SK-MEL-5 (cell line): ENCODE measurements around the gene JKAMP. TPM values are rescaled to one million over a fixed set of nuclear protein-coding genes. Genes with fewer than 3 reads are reported as not detected.
"Not testable (repeated sequence)": the region's sequence is repeated elsewhere in the genome, so short reads cannot be mapped to it uniquely, and the experiment has no call there.

Experiments used
- DNase-seq: peaks from one replicate; pipeline ENCODE4 v3.0.0-alpha.2; 2016; ENCODE audit warnings: low read depth, low spot score
- in situ Hi-C: cut with HindIII; loops from 2 replicates; pipeline ENCODE4 v1.10.0; 2016; ENCODE audit warnings: low sequenced_read_pairs, high pct_unique_total_duplicates, low pct_unique_long_range_greater_than_20kb
- polyA plus RNA-seq, 2 experiments: library from polyadenylated mRNA; depleted of rRNA; stranded (reverse); fragments of >200 nt; gene quantifications; 2 replicates each; pipeline ENCODE4 v1.2.3, GENCODE V29; 2015
- total RNA-seq: library from RNA; depleted of rRNA; stranded (reverse); fragments of >200 nt; shearing (Covaris generic); gene quantifications from 2 replicates; pipeline ENCODE4 v1.2.3, GENCODE V29; 2014; rRNA removed

JKAMP gene
- total RNA-seq = 102 and 104 TPM in 2 replicates
- 62.7 and 70.4 TPM in 2 replicates for polyA plus RNA-seq (2015; cell fraction: cytosol; rRNA removed)
- 101 and 175 TPM in 2 replicates for polyA plus RNA-seq (2015; cell fraction: nucleus; rRNA removed)

DNA sequence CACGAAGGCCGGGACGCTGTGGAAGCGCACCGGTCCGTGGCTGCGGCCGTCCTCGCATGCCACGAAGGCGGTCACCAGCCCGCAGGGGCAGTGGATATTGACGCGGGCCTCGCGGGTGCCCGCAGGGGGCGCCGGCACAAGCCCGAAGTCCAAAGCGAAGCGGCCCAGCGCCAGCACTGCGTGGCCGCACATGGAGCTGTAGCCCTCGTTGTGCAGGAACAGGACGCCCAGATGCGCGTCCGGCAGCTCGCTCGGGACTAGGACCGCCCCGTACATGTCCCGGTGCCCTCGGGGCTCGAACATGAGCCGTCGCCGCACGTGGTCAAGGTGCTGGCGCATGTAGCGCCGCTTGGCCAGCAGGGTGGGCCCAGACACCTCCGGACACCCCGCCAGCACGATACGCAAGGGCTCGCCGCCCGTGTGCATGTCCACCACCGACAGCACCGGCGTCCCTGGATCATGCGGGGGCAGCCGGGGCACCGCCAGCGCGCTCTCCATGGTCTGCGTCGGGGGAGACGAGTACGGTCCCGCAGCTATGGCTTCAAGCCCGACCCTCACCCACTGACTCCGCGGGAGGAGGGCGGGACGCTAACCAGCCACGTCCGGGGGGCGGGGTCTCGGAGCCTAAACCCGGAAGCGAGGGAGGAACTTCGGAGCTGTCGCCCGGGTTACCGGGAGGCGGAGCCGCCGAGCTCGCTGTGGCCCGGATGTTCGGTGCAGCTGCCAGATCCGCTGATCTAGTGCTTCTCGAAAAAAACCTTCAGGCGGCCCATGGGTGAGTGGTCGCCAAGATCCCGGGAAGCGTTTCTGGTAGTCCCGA is at the start of gene JKAMP, which contains the start of gene L3HYPDH:
Gene JKAMP (plus strand): TSS at position 699 of the 820 bp plus-strand sequence. CDS start 73 bp downstream, at position 772.
Gene L3HYPDH (minus strand): TSS at position 590 of the 820 bp plus-strand sequence. CDS start 92 bp downstream, at position 498.
- peak; percentile 96 for DNase-seq
- in situ Hi-C loops = no loop called here

DNA sequence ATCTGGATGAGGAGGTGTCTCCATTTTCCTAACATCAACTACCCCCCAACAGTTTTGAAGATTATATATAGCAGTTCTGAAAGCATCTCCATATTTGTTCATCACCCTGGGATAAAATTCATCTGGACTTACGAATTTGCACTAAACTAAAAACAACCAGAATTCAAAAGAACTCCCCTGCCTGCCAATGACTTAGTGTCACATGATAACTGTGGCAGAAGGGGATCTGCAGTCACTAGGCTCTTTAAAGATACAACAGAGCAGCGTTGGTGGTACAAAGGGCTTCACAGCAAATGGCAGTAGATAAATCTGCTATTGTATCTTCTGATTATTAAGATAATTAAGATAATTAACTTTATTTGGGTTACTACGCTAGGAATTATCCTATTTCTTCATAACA is 49.2 kb upstream of the JKAMP start:
- DNase-seq = no peak
- in situ Hi-C loops = no loop called here

- DNase-seq = no peak
- in situ Hi-C loops = no loop called here
These were observed 48.3 kb upstream of the JKAMP start for GRCh38 chr14:59435987-59436386.

GRCh38 chr14:59438195-59438647 is 46.1 kb upstream of the JKAMP start:
- in situ Hi-C loops = no loop called here
- no peak for DNase-seq

GRCh38 chr14:59439256-59439965 is 44.9 kb upstream of the JKAMP start:
- no peak for DNase-seq
- in situ Hi-C loops = no loop called here

GRCh38 chr14:59448673-59449072 is 35.6 kb upstream of the JKAMP start:
- in situ Hi-C loops = not testable (repeated sequence)

GRCh38 chr14:59450716-59451115 is 33.6 kb upstream of the JKAMP start:
- no peak for DNase-seq
- in situ Hi-C loops = no loop called here

More at GRCh38 chr14:59448673-59449072, 35.6 kb upstream of the JKAMP start:
- DNase-seq = not testable (repeated sequence)

GRCh38 chr14:59451849-59452248 is 32.5 kb upstream of the JKAMP start:
- no peak for DNase-seq
- in situ Hi-C loops = no loop called here

DNA sequence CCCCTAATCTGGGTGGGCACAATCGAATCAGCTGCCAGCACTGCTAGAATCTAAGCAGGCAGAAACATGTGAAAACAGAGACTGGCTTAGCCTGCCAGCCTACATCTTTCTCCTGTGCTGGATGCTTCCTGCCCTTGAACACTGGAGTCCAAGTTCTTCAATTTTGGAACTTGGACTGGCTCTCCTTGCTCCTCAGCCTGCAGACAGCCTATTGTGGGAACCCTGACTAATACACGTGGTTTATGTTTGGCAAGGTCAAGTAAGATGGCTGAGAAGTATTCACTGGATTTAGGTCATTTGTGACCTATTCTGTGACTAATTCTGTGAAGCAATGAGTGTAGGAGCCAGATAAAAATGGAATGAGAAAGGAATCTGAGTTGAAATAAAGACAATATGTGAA is 30.2 kb upstream of the JKAMP start:
- DNase-seq = no peak
- in situ Hi-C loops = no loop called here

GRCh38 chr14:59455411-59455810 is 28.9 kb upstream of the JKAMP start:
- in situ Hi-C loops = no loop called here
- DNase-seq = no peak

- in situ Hi-C loops = no loop called here
- no peak for DNase-seq
These were observed 25.8 kb upstream of the JKAMP start for GRCh38 chr14:59458486-59458885.

- no peak for DNase-seq
- in situ Hi-C loops = no loop called here
These were observed 23.9 kb upstream of the JKAMP start for GRCh38 chr14:59460378-59460777.

DNA sequence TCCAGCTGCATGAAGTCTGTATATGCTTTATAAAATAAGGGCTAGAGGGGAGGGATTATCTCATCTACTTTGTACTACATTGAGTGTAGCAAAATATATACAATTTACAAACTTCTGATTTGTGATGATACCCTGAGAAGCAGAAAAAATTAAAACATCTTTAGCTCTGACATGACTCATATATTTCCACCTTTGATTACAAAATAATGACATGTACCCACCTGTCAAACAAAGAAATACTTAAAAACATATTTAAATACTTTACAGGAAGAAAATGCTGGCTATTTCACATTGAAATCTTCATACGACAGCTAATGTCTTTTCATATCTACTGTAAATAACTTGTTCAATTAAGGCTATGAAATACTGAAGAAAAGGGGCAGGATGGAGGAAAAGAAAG is 22.4 kb upstream of the JKAMP start:
- DNase-seq = no peak
- in situ Hi-C loops = no loop called here

DNA sequence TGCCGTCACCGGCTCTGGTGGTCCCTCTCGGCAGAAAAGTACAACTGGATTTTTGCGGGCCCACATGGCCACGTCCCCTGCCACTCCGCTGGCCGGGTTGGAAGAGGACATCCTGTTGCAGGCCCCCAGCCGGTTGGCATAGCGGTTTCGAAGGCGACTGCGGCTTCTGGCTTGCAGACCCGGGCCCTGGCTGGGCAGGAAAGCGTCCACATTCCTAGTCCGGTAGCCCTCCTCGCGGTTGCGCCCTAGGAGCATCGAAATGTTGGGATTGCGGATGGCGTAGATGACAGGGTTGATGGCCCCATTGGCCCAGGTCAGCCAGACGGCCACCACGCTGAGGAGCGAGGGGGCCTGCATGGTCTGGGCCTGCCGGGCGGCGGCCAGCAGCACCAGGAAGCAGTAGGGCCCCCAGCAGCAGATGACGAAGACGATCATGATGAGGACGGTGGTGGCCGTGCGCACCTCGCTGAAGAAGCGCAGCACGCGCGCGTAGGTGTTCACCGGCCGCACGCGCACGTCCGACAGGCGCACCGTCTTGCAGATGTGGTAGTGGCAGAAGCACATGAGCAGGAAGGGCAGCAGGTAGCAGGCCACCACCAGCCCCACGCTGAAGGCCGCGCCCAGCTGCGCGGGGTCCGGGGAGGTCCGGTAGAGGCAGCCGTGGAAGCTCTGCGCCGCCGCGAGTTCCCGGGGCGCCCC is 20.4 kb upstream of the JKAMP start:
- in situ Hi-C loops = no loop called here
- DNase-seq = no peak

- in situ Hi-C loops = no loop called here
- DNase-seq = no peak
These were observed 19.6 kb upstream of the JKAMP start for GRCh38 chr14:59464486-59465315.

- DNase-seq = no peak
- in situ Hi-C loops = no loop called here
These were observed 18.8 kb upstream of the JKAMP start, which contains the start of gene GPR135 for GRCh38 chr14:59465316-59466135. Gene GPR135 (minus strand): TSS chr14:59465380. CDS start chr14:59465226, 154 bp downstream.
